Measurements from ENCODE around the gene GAL. TPM values are rescaled to one million over a fixed set of nuclear protein-coding genes. Genes with fewer than 3 reads are reported as not detected.

The GAL gene
- total RNA-seq, 8 experiments from 2014 or later = 0.27 to 65.1 (median 5.7) TPM; not detected in 1

GRCh38 chr11:68673991-68674390 is 10.4 kb upstream of the GAL start:
- no peak overlapping the region for H3K4me3 ChIP-seq

GRCh38 chr11:68674461-68674860 is 9.9 kb upstream of the GAL start:
- no peak for ATAC-seq (replicated peaks in 6 of 8)
- Histone ChIP-seq H3K4me1 (replicated peaks in 1 of 2) (peaks cover 0 to 8% of the 10 kb centered on the region in 2 donors), H3K27ac (no peak overlapping the region), H3K4me3 (no peak overlapping the region)
- WGBS, 10 experiments = 75 to 100% (median 90%) methylated on average over 2 to 13 of the region's 16 CpGs; no CpG with 5 or more reads in 1 of the 10 experiments
- in situ Hi-C loops (cut with MboI; ENCODE audit: low pct_unique_long_range_greater_than_20kb in 2 of 9, low sequenced_read_pairs in 9 of 9, unreplicated experiment in 9 of 9) = no loop called here

More at GRCh38 chr11:68673991-68674390, 10.4 kb upstream of the GAL start:
- 64 to 91% (median 84%) methylated on average over 2 to 6 of the region's 11 CpGs; no CpG with 5 or more reads in 6 of the 10 experiments for WGBS, 10 experiments
- no peak overlapping the region for H3K27ac ChIP-seq
- no peak for ATAC-seq (replicated peaks in 6 of 8)
- in situ Hi-C loops (cut with MboI; ENCODE audit: low pct_unique_long_range_greater_than_20kb in 2 of 9, low sequenced_read_pairs in 9 of 9, unreplicated experiment in 9 of 9) = no loop called here
- H3K4me1 ChIP-seq (replicated peaks in 1 of 2) = peaks cover 0 to 8% of the 10 kb centered on the region in 2 donors

- in situ Hi-C loops (cut with MboI; ENCODE audit: low pct_unique_long_range_greater_than_20kb in 2 of 9, low sequenced_read_pairs in 9 of 9, unreplicated experiment in 9 of 9) = no loop called here
- no peak overlapping the region for H3K27ac ChIP-seq
- WGBS, 10 experiments = 60% methylated on average over 1 of the region's 6 CpGs; no CpG with 5 or more reads in 9 of the 10 experiments
- H3K4me3 ChIP-seq = no peak overlapping the region
- ATAC-seq (replicated peaks in 6 of 8) = peak; percentile 75 to 98 (median 96)
- H3K4me1 ChIP-seq (replicated peaks in 1 of 2) = peaks cover 0 to 8% of the 10 kb centered on the region in 2 donors
These were observed 6.9 kb upstream of the GAL start for GRCh38 chr11:68677432-68677831.

GRCh38 chr11:68678031-68678441 is 6.3 kb upstream of the GAL start:
- ATAC-seq (replicated peaks in 6 of 8) = no peak
- Histone ChIP-seq H3K4me3 (no peak overlapping the region), H3K27ac (no peak overlapping the region), H3K4me1 (replicated peaks in 1 of 2) (peaks cover 0 to 8% of the 10 kb centered on the region in 2 donors)
- WGBS, 10 experiments = 67 to 100% (median 84%) methylated on average over 1 to 11 of the region's 15 CpGs; no CpG with 5 or more reads in 4 of the 10 experiments
- in situ Hi-C loops (cut with MboI; ENCODE audit: low pct_unique_long_range_greater_than_20kb in 2 of 9, low sequenced_read_pairs in 9 of 9, unreplicated experiment in 9 of 9) = no loop called here

- no peak overlapping the region for H3K27ac ChIP-seq
- in situ Hi-C loops (cut with MboI; ENCODE audit: low pct_unique_long_range_greater_than_20kb in 2 of 9, low sequenced_read_pairs in 9 of 9, unreplicated experiment in 9 of 9) = no loop called here
- no peak for ATAC-seq (replicated peaks in 6 of 8)
- no peak overlapping the region for H3K4me3 ChIP-seq
- WGBS, 10 experiments = 40 to 100% (median 87%) methylated on average over 1 to 9 of the region's 17 CpGs; no CpG with 5 or more reads in 2 of the 10 experiments
- peaks cover 0 to 11% of the 10 kb centered on the region in 2 donors for H3K4me1 ChIP-seq (replicated peaks in 1 of 2)
These were observed 3.7 kb upstream of the GAL start for GRCh38 chr11:68680541-68681231.

GRCh38 chr11:68682531-68682961 is 1.8 kb upstream of the GAL start:
- Histone ChIP-seq H3K27ac (no peak overlapping the region), H3K4me1 (replicated peaks in 1 of 2) (peaks cover 0 to 13% of the 10 kb centered on the region in 2 donors), H3K4me3 (no peak overlapping the region)
- in situ Hi-C loops (cut with MboI; ENCODE audit: low pct_unique_long_range_greater_than_20kb in 2 of 9, low sequenced_read_pairs in 9 of 9, unreplicated experiment in 9 of 9) = no loop called here
- WGBS, 10 experiments = 17 to 100% (median 68%) methylated on average over 1 to 8 of the region's 9 CpGs; no CpG with 5 or more reads in 5 of the 10 experiments
- ATAC-seq (replicated peaks in 6 of 8) = no peak

- Histone ChIP-seq H3K27ac (no peak overlapping the region), H3K4me3 (no peak overlapping the region), H3K4me1 (replicated peaks in 1 of 2) (peaks cover 0 to 8% of the 10 kb centered on the region in 2 donors)
- in situ Hi-C loops (cut with MboI; ENCODE audit: low pct_unique_long_range_greater_than_20kb in 2 of 9, low sequenced_read_pairs in 9 of 9, unreplicated experiment in 9 of 9) = no loop called here
- 47 to 66% (median 51%) methylated on average over 2 to 4 of the region's 7 CpGs; no CpG with 5 or more reads in 6 of the 10 experiments for WGBS, 10 experiments
- ATAC-seq (replicated peaks in 6 of 8) = no peak
These were observed 1.2 kb upstream of the GAL start for GRCh38 chr11:68683121-68683520.

- peaks cover 0 to 7% of the 10 kb centered on the region in 2 donors for H3K4me1 ChIP-seq (replicated peaks in 1 of 2)
- H3K4me3 ChIP-seq = peak overlapping the region in 4 of 5 donors; percentile 20 to 39 (median 28)
- 63 to 100% methylated on average over 5 to 6 of the region's 37 CpGs; no CpG with 5 or more reads in 8 of the 10 experiments for WGBS, 10 experiments
- no peak overlapping the region for H3K27ac ChIP-seq
- in situ Hi-C loops (cut with MboI; ENCODE audit: low pct_unique_long_range_greater_than_20kb in 2 of 9, low sequenced_read_pairs in 9 of 9, unreplicated experiment in 9 of 9) = no loop called here
- peak in 3 of 8 experiments; percentile 8 to 19 (median 17) for ATAC-seq (replicated peaks in 6 of 8)
These were observed 584 bp upstream of the GAL start for GRCh38 chr11:68683536-68684384.

GRCh38 chr11:68685656-68686380 is 1.5 kb downstream of the GAL start:
- Histone ChIP-seq H3K27ac (no peak overlapping the region), H3K4me1 (replicated peaks in 1 of 2) (peaks cover 3 to 7% of the 10 kb centered on the region in 2 donors), H3K4me3 (no peak overlapping the region)
- ATAC-seq (replicated peaks in 6 of 8) = no peak
- WGBS, 10 experiments = 83 to 100% (median 92%) methylated on average over 1 to 7 of the region's 18 CpGs; no CpG with 5 or more reads in 6 of the 10 experiments
- in situ Hi-C loops (cut with MboI; ENCODE audit: low pct_unique_long_range_greater_than_20kb in 2 of 9, low sequenced_read_pairs in 9 of 9, unreplicated experiment in 9 of 9) = no loop called here

GRCh38 chr11:68686486-68686885 is 2.1 kb downstream of the GAL start:
- no peak for ATAC-seq (replicated peaks in 6 of 8)
- Histone ChIP-seq H3K27ac (no peak overlapping the region), H3K4me3 (no peak overlapping the region), H3K4me1 (replicated peaks in 1 of 2) (peaks cover 4 to 7% of the 10 kb centered on the region in 2 donors)
- in situ Hi-C loops (cut with MboI; ENCODE audit: low pct_unique_long_range_greater_than_20kb in 2 of 9, low sequenced_read_pairs in 9 of 9, unreplicated experiment in 9 of 9) = no loop called here
- 67 to 100% (median 88%) methylated on average over 1 to 6 of the region's 12 CpGs; no CpG with 5 or more reads in 6 of the 10 experiments for WGBS, 10 experiments

- Histone ChIP-seq H3K27ac (no peak overlapping the region), H3K4me3 (no peak overlapping the region), H3K4me1 (replicated peaks in 1 of 2) (peaks cover 4 to 7% of the 10 kb centered on the region in 2 donors)
- 60 to 100% (median 100%) methylated on average over 1 to 2 of the region's 9 CpGs; no CpG with 5 or more reads in 4 of the 10 experiments for WGBS, 10 experiments
- ATAC-seq (replicated peaks in 6 of 8) = no peak
- in situ Hi-C loops (cut with MboI; ENCODE audit: low pct_unique_long_range_greater_than_20kb in 2 of 9, low sequenced_read_pairs in 9 of 9, unreplicated experiment in 9 of 9) = no loop called here
These were observed 3.0 kb downstream of the GAL start for GRCh38 chr11:68687311-68687710.

- peaks cover 4 to 7% of the 10 kb centered on the region in 2 donors for H3K4me1 ChIP-seq (replicated peaks in 1 of 2)
- no peak overlapping the region for H3K4me3 ChIP-seq
- H3K27ac ChIP-seq = no peak overlapping the region
- WGBS, 10 experiments = 37 to 100% (median 66%) methylated on average over 1 to 4 of the region's 14 CpGs; no CpG with 5 or more reads in 7 of the 10 experiments
- in situ Hi-C loops (cut with MboI; ENCODE audit: low pct_unique_long_range_greater_than_20kb in 2 of 9, low sequenced_read_pairs in 9 of 9, unreplicated experiment in 9 of 9) = no loop called here
- no peak for ATAC-seq (replicated peaks in 6 of 8)
These were observed 3.6 kb downstream of the GAL start for GRCh38 chr11:68687986-68688385.
